ENCODE measurements around the gene ITGA2B.

ITGA2B gene

DNA sequence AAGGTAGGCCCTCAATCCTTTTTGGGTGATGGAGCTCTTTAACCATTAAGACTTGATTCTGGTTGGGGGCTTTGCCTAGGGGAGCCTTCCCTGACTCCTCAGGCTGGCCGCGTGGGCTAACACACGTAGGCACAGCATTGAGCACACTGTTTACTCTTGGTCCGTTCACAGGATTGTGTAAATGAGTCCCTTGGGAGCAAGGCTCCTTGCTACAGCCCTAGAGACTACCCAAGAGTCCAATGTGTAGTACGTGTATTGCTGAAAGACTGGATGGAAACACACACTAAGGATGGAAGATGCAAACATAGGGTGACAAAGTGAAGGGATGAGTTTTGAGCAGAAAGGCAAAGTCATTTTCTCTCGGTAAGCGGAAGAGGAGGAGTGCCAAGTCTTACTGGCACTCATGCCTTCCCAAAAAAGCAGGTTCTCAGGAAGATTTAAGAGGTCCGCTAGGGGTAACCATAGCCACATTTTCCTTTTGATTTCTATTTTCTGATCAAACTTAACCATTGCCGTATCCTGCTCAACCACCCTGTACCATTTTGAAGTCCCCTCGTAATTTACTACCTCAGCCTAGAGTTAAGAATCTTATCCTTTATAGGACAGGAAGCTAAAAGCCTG is 911 bp upstream of the ITGA2B start:
- peak; percentile 59 for DNase-seq

DNA sequence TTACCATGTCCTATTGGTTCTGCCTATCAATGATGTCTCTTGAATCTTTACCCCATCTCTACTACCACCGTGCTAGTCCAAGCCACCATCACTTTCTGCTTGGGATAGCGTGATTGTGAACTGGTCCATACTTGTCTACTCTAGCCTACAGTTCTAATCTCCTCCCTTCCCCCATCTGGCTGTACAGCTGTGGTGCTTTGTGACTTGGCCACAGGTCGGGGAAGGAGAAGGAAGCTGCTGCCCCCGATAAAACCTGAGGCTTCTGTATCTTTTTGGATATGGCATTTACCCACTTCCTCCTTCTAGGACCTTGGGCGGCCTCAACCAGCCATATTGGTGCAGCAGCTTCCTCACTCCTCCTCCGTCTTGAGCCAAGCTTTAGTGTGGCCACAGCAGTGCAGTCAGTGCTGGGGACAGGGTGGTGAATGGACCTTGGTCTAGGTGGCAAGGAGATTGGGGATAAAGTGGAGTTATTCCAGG is 314 bp upstream of the ITGA2B start:
- peak; percentile 98 for DNase-seq

DNA sequence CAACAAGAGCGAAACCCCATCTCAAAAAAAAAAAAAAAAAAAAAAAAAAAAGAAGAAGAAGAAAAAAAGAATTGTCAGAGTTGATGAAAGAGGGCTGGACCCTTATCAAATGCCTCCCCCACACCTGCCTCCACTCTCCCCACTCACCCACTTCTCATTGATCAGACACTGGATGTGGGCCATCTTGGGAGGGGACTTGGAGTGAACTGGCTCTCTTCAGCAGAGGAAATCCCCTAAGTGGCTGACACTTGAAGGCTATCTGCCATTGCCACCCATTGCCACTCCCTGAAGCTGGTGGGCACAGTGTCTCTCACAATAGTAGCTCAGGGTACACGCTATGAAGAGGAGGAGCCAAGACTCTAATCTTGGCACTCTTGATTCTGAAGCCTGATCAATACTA is 1.6 kb downstream of the ITGA2B start:
- DNase-seq: peak; percentile 86

DNA sequence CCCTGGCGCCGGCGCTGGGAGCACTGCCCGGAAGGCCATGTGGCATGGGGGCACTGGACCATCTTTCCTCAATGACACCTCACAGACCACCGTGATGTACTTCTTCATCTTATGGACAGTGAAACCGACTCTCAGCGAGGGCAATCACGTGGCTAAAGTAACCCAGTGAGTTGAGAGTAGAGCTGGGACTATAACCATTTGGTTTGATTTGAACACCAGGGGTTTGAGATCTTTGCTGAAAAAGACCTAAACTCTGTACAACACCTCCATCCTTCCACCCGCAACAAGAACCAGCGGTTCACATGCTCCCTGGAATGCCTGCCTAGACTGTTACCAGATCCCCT is 3.3 kb downstream of the ITGA2B start:
- peak; percentile 48 for DNase-seq

DNA sequence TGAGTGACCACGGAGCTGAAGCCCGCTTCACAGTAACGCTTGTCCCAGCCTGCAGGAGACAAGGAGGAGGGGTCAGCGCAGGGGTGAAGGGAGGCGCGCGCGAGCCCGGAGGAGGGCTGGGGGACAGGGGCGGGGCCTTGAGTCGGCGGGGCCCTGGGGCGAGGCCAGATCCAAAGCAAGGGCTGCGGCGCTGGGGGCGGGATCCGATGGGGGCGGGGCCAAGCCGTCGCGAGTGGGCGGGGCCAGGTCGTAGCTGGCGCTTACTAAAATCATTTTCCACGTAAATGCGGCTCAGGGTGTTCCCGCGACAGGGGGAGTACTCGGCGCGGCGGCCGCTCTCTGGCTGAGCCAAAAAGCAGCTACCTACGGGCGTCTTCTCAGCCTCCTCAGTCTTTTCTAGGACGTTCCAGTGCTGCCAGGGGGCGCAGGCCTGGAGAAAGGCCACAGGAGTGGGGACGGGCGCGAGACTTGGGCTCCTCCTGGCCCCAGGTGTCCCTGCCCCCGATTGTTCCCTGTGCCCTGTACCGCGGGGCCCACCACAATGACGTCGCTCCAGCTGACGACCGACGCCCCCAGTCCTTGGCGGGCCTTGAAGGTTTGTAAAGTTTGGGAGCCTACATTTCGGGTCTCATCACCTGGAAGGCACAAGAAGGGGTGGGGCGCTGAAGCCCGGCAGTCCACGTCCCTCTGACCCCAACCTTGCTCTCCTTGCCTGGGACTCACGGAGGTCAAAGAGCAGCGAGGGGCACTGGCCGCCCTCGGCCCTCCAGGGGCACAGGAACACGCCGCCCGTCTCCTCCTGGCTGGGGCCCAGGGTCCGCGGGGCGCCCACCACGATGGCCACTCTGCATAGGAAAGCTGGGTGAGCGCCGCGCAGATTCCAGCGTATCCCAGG is 3.9 kb downstream of the ITGA2B start:
- peak; percentile 95 for DNase-seq

DNA sequence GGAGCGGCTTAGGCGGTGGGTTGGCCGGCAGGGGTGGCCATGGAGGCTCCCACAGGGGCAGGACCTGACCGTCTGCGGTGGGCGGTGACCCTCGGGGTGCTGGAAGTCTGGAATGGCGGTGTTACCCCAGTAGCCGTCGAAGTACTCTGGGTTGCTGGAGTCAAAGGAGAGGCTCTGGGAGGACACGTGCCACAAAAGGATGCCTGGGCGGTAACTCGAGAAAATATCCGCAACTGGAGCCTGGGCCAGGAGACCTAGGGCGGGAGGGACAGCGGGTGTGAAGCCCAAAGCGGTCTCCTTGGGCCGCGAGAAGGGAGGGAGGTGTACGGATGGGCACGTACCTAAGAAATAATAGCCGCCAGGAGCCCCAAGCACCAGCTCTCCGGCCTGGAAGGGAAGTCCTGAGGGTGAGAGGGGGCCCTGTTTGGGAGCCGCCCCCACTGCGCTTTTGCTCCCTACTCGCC is 4.6 kb downstream of the ITGA2B start:
- DNase-seq: no peak

DNA sequence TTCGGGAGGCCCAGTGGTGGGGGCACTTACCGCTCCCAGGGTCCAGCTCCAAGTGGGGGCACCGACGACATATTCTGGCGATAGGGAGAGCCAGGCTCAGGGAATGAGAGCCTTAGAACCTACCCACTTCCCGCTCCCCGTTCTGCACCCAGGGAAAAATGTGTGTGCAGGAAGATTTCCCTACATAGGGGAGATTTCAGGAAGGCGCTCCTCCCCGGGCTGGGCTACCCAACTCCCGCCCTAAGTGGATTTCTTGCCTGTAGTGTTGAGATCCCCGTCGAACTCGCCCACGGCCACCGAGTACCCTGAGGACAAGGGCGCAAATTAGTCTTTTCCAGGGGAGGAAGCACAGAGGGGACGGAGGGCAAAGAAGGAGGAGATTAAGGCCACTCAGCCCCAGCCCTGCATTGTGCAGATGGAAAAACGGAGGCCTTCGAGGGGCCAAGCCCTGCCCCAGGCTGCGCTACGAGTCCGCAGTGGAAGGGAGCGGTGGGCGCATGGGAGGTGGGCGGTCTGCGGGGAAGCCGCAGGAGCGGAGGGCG is 5.1 kb downstream of the ITGA2B start:
- no peak for DNase-seq

DNA sequence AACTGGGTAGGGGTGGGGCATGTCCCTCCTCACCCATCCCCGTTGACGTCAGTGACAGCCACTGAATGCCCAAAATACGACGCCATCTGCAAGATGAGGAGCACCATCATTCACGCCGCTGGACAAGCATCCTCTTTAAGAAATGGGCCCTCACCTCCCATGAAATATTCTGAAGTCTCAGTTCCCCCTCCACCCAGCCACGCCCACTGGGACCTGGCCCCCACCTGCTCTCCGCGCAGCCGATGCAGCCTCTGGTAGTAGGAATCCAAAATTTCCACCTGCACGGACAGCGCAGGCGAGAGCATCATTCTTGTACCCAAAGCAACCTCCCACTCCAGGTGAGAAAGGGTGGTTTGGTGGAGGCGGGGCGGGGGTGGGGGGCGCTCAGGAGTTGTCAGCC is 5.6 kb downstream of the ITGA2B start:
- no peak for DNase-seq

DNA sequence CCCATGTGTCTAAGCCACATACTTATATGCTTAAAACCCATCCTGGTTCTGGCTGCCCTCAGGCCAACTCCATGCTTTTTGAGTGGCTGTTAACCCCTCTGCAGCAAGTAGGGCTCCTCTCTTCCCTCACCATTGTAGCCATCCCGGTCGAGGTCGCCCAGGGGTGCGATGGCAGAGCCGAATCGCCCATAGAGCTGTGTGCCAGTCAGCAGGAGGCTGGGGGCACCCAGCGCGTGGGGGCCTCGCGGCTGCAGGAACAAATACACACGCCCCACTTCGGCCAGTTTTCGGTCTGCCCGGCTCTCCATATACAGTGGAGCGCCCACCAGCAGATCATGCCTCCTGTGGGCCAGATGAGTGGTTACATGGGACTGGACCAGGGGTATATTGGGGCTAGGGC is 6.1 kb downstream of the ITGA2B start:
- DNase-seq: no peak

DNA sequence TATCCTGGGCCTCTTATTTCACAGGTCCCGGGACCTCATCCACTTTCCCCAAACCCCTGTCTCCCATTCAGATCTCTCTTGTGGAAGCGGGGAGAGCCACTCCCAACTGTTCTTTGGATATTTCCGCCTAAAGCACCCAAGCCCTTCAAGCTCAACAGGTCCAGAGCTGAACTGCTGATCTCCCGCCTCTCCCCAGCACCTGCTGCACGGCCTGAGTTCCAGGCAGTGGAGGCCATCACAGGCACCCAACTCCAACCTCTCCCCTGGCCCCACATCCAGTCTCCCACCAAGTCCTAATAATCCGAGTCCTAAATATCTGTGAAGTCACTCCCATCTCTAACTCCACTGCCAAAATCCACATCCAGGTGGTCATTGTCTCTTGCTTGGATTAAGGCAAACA is 6.5 kb downstream of the ITGA2B start:
- DNase-seq: no peak

DNA sequence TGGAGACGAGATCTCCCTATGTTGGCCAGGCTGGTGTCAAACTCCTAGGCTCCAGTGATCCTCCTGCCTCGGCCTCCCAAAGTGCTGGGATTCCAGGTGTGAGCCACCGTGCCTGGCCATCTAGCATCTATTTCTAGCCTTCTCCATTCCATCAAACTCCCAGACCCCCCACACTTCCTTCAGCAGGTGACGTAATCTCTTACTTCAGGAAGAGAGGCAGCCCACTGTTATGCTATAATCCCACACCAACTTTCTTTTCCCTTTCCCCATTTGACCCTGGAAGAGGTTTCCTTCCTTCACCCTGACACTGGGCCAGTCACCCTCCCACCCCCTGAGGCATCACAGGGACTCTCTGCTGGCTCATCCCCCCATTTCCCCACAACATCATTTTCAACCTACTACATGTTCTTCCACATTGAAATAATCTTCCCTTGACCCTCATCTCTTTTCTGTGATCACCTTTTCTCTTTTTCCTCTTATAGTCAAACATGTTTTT is 7.6 kb downstream of the ITGA2B start:
- DNase-seq: no peak

DNA sequence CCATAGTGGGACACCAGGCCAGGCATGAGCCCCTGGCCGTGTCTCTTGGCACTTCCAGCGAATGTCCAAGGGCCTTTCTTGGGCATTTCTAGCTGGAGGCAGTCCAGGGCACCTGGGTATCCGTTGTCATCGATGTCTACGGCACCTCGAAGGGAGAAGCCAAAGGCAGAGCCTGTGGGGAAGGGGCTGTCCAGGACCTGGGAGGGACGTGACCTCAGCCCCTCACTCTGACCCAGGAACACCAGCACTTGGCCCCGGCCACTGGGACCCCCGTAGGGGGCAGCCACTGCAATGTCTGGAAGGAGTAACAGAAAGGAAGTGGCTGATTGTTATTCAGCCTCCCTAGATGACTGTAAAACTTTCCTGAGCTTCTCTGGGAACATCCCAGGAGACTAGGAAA is 8.7 kb downstream of the ITGA2B start:
- DNase-seq: no peak

DNA sequence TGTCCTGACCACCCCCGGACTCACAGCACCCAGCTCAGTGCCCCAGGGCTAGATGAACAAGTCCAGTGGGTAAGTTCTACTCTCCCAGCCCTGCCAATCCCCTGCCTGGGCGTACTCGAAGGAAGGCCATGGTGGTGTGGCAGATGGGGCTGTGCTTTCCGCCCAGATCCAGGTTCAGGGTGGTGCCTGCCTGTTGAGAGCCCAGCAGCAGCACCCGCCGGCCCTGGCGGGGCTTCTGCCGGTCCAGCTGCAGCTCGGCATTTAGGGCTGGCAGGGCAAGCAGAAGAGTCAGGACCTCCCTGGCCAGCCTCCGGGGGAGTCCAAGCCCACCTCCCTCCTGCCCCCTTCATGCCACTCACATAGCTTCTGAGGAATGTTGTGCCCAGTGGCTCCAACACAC is 9.6 kb downstream of the ITGA2B start:
- DNase-seq: no peak

DNA sequence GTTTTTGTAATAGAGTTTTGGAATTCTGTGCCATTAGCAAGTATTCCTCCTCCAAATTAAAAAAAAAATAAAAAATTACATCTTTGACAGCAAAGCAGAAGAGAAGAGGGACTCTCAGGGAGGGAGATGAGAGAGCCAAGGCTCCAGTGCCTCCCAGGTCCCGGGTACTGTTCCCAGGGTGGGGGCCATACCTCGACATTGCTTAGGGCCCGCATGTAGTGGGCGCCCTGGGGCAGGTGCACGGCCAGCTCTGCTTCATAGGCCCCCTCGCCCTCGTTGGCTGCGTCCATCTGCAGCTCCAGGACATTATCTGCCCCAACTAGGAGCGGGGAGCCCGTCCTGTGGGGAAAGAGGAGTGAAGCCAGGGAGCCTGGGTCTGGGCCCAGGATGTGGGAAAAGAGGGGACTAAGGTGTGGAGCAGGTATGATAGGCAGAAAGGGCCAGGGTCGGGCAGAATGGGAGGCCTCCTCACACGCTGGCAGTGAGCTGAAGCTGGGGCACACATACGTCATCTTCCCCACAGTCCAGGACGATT is 11.2 kb downstream of the ITGA2B start:
- DNase-seq: no peak

DNA sequence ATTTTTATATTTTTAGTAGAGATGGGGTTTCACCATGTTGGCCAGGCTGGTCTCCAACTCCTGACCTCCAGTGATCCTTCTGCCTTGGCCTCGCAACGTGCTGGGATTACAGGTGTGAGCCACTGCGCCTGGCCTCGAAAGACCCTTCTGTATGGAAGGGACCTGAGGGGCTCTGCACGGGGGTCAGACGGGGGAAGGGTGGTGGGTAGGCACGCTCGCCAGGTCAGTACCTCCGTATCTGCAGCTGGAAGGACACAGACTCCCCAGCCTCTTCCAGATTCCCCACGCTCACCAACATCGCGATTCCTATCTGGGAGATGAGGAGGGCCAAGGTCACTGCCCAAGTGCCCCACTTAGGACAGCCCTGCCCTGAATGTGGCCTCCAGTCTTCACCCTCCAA is 12.7 kb downstream of the ITGA2B start:
- DNase-seq: no peak

DNA sequence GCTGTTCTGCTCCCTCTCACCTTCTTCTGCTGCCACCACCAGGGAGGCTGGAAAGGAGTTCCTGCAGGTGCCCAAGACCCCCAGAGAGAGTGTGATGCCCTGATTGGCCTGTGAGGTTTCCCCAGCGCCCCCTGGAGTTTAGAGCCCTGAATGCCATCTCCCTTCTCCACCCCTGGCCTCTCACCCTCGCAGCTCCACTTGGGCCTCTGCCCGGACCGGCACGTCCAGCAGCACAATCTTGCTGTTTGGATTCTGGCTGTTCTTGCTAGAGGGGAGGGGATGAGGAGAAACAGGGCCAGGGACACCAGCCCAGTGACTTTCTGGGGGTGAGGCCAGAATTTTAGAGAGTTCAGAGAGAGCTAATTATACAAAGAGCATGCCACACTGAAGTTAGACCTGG is 13.3 kb downstream of the ITGA2B start:
- peak; percentile 63 for DNase-seq

DNA sequence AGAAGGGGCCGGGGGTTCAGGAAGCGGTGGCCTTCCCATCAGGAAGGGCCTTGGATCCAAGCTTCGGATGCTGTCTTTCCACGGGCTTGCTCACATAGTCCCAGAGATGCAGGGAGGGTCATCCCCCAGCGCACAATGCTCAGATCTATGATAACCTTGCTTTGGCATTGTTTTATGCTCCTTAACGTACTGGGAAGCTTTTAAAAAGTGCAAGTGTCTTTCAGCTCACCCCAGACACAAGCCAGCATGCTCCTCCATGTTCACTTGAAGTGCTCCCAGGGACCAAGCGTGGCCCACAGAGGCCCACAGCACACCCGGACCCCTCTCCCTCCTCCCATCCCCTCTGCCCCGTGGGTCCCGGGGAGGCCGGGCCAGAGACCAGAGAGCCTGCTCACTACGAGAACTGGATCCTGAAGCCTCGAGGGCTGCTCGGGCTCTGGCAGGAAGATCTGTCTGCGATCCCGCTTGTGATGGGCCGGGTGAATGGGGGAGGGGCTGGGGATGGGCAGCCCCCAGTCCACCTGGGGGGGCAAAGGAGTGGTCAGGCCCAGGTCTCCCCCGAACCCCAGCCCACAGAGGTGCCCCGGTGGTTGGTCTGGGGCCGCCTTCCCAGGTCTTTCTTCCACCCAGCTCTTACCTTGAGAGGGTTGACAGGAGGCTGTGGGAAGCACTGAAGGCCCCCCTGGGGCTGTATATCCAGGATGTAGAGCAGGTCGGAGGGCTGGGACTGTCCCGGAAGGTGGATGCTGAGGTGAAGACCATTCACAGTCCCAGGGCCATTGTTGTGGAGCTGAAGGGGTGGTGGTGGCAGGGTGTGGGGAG is 14.0 kb downstream of the ITGA2B start:
- no peak for DNase-seq

DNA sequence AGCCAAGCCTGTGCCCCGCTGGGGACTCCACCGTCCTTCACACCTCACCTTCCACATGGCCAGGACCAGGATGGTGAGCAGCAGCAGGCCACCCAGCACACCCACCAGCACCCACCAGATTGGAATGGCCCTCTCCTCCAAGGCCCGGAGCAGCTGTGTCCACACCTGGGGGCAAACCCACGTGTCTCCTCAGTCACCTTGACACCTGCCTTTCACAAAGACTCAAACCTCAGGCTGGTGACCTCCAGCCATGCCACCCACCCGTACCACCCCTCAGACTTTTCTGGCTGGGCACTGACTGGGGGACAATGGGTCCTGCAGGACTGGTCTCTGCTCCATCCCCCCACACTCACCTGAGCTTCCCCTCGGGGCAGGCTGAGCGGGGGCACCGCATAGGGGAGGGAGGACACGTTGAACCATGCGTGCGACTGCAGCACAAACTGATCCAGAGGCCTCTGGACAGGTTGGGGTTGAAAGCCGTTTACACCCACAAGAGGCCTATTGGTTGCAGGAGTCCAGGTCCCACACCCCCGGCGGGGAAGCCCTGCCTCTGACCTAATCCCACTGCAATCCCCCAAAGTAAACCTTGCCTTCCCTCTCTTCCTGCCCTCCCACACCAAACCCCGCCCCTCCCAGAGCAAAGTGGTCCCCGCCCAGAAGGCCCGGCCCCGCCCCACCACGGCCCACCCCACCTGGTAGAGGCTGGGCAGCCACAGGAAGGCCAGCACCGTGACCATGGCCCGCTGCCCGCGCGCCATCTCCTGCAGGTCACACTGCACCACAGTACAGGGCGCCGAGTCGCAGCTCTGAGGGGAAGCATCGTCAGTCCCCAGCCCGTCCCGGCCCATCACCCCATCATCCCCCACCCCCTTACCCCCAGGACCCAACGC is 14.9 kb downstream of the ITGA2B start:
- no peak for DNase-seq

DNA sequence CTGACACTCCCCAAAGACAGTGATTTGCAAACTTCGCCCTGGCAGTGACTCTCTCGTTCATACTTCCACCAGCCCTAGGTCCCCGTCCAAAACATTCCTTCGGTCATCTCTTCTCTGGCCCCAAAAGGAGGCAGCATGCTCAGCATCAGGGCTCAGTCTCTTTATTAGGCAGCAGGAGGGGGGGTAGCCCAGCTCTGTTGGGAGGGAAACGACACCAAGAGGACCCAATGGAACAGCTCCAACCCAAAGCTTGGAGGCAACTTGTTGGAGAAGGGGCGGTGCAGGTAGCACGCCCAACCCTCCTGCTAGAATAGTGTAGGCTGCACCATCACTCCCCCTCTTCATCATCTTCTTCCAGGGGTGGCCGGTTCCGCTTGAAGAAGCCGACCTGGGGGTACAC is 17.4 kb downstream of the ITGA2B start:
- DNase-seq: no peak

DNA sequence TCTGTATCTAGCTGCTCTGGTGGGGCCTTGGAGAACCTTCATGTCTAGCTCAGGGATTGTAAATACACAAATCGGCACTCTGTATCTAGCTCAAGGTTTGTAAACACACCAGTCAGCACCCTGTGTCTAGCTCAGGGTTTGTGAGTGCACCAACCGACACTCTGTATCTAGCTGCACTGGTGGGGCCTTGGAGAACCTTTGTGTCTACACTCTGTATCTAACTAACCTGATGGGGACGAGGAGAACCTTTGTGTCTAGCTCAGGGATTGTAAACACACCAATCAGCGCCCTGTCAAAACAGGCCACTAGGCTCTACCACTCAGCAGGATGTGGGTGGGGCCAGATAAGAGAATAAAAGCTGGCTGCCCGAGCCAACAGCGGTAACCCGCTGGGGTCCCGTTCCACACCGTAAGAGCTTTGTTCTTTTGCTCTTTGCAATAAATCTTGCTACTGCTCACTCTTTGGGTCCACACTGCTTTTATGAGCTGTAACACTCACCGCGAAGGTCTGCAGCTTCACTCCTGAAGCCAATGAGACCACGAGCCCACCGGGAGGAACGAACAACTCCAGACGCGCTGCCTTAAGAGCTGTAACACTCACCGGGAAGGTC is 19.9 kb downstream of the ITGA2B start:
- peak; percentile 42 for DNase-seq
